Measurements from ENCODE around the gene ZNF423. TPM values are rescaled to one million over a fixed set of nuclear protein-coding genes. Genes with fewer than 3 reads are reported as not detected.

The ZNF423 gene
- total RNA-seq, 1 donor, result 11.6 TPM

DNA sequence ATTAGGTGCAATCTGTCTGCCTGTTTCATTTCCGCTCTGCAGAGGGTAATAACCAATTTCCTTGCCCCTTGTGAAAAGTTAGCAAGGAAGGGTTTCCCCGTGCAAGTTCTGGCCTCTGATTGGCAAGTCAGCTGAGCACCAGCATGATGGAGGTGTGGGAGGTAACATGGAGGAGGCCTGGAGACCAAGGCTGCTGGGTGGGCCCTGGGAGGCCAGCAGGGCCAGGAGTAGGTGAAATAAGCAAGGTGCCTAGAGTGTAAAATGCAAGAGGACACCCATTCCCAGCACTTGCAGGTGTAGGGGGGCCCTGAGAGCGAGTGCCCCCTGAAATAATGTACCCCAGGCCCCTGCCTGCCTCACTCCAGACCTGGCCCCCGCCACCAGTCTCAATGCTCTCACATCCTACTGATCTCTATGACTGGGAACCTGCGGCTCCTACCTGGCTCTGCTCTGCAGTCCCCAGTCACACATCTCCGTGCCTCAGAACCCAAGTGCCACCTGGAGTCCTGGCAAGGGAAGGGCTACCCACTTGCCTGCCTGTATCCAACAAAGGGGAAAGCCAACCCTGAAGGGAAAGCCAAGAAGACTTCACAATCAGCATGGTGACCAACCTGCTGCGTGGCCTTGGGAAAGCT, 366.1 kb downstream of the ZNF423 start:
- Histone ChIP-seq H3K27ac (ENCODE audit: low read depth, low read length) (no peak overlapping the region), H2AFZ (ENCODE audit: low read length) (no peak overlapping the region), H3K4me1 (ENCODE audit: insufficient read depth, low read length) (no peaks in the 10 kb centered on the region), H4K20me1 (ENCODE audit: insufficient read depth, low read length) (no peaks in the 10 kb centered on the region), H3K36me3 (ENCODE audit: insufficient read depth, low read length) (no peaks in the 10 kb centered on the region), H3K4me3 (ENCODE audit: insufficient read depth, low read length) (no peak overlapping the region), H3K79me2 (ENCODE audit: insufficient read depth, low read length) (no peaks in the 10 kb centered on the region), H3K9me3 (ENCODE audit: low read depth, low read length) (no peaks in the 10 kb centered on the region), H3K27me3 (ENCODE audit: insufficient read depth, low read length) (no peaks in the 10 kb centered on the region), H3K4me2 (ENCODE audit: insufficient read depth, low read length) (no peak overlapping the region)
- DNase-seq (ENCODE audit: insufficient read length, low spot score, missing footprints), result peak; percentile 68
- TF ChIP-seq, protein P1, sequence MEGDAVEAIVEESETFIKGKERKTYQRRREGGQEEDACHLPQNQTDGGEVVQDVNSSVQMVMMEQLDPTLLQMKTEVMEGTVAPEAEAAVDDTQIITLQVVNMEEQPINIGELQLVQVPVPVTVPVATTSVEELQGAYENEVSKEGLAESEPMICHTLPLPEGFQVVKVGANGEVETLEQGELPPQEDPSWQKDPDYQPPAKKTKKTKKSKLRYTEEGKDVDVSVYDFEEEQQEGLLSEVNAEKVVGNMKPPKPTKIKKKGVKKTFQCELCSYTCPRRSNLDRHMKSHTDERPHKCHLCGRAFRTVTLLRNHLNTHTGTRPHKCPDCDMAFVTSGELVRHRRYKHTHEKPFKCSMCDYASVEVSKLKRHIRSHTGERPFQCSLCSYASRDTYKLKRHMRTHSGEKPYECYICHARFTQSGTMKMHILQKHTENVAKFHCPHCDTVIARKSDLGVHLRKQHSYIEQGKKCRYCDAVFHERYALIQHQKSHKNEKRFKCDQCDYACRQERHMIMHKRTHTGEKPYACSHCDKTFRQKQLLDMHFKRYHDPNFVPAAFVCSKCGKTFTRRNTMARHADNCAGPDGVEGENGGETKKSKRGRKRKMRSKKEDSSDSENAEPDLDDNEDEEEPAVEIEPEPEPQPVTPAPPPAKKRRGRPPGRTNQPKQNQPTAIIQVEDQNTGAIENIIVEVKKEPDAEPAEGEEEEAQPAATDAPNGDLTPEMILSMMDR (IDR thresholded peaks at IDR 0.05; ENCODE audit: extremely low read depth, low read depth, low read length), result no peak

- H3K36me3 ChIP-seq (ENCODE audit: insufficient read depth, low read length), result no peaks in the 10 kb centered on the region
- H3K27me3 ChIP-seq (ENCODE audit: insufficient read depth, low read length), result no peaks in the 10 kb centered on the region
- no peak overlapping the region for H3K4me2 ChIP-seq (ENCODE audit: insufficient read depth, low read length)
- H3K4me3 ChIP-seq (ENCODE audit: insufficient read depth, low read length), result no peak overlapping the region
- DNase-seq (ENCODE audit: insufficient read length, low spot score, missing footprints), result peak; percentile 38
- no peaks in the 10 kb centered on the region for H3K9me3 ChIP-seq (ENCODE audit: low read depth, low read length)
- H3K4me1 ChIP-seq (ENCODE audit: insufficient read depth, low read length), result no peaks in the 10 kb centered on the region
- no peak overlapping the region for H3K27ac ChIP-seq (ENCODE audit: low read depth, low read length)
- TF ChIP-seq, protein P1 (IDR thresholded peaks at IDR 0.05; ENCODE audit: extremely low read depth, low read depth, low read length), result no peak
- no peaks in the 10 kb centered on the region for H4K20me1 ChIP-seq (ENCODE audit: insufficient read depth, low read length)
- H3K79me2 ChIP-seq (ENCODE audit: insufficient read depth, low read length), result no peaks in the 10 kb centered on the region
- no peak overlapping the region for H2AFZ ChIP-seq (ENCODE audit: low read length)
These were observed 367.0 kb downstream of the ZNF423 start for GRCh38 chr16:49488740-49489525.

GRCh38 chr16:49488336-49488735, 367.6 kb downstream of the ZNF423 start:
- H2AFZ ChIP-seq (ENCODE audit: low read length), result no peak overlapping the region

DNA sequence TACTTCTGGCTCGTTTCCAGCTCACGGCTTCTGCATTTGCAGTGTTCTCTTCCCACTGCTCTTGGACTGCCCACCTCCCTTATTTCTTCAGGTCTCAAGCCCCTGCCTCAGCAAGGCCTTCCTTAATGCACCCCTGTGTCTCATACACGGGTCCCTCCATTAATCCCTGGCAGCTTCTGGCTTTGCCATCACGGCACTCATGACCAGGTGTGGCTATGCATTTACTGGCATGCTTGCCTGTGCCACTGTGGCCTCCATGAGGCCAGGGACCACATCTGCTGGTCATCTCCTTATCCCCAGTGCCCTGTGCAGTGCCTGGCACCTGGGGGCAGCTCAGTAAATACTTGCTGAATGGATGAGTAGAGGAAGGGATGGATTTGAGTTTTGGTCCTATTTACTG, 368.2 kb downstream of the ZNF423 start:
- Histone ChIP-seq H3K79me2 (ENCODE audit: insufficient read depth, low read length) (no peaks in the 10 kb centered on the region), H3K36me3 (ENCODE audit: insufficient read depth, low read length) (no peaks in the 10 kb centered on the region), H3K27ac (ENCODE audit: low read depth, low read length) (no peak overlapping the region), H3K4me1 (ENCODE audit: insufficient read depth, low read length) (no peaks in the 10 kb centered on the region), H3K4me3 (ENCODE audit: insufficient read depth, low read length) (no peak overlapping the region), H2AFZ (ENCODE audit: low read length) (no peak overlapping the region), H3K4me2 (ENCODE audit: insufficient read depth, low read length) (no peak overlapping the region), H4K20me1 (ENCODE audit: insufficient read depth, low read length) (no peaks in the 10 kb centered on the region), H3K9me3 (ENCODE audit: low read depth, low read length) (no peaks in the 10 kb centered on the region), H3K27me3 (ENCODE audit: insufficient read depth, low read length) (peaks cover 4% of the 10 kb centered on the region)
- TF ChIP-seq, protein P1 (IDR thresholded peaks at IDR 0.05; ENCODE audit: extremely low read depth, low read depth, low read length), result no peak
- DNase-seq (ENCODE audit: insufficient read length, low spot score, missing footprints), result peak; percentile 45

More at GRCh38 chr16:49488336-49488735, 367.6 kb downstream of the ZNF423 start:
- Histone ChIP-seq H3K27me3 (ENCODE audit: insufficient read depth, low read length) (peaks cover 1% of the 10 kb centered on the region), H3K4me3 (ENCODE audit: insufficient read depth, low read length) (no peak overlapping the region), H3K79me2 (ENCODE audit: insufficient read depth, low read length) (no peaks in the 10 kb centered on the region), H3K27ac (ENCODE audit: low read depth, low read length) (no peak overlapping the region), H4K20me1 (ENCODE audit: insufficient read depth, low read length) (no peaks in the 10 kb centered on the region), H3K4me2 (ENCODE audit: insufficient read depth, low read length) (no peak overlapping the region), H3K4me1 (ENCODE audit: insufficient read depth, low read length) (no peaks in the 10 kb centered on the region), H3K36me3 (ENCODE audit: insufficient read depth, low read length) (no peaks in the 10 kb centered on the region), H3K9me3 (ENCODE audit: low read depth, low read length) (no peaks in the 10 kb centered on the region)
- peak; percentile 49 for DNase-seq (ENCODE audit: insufficient read length, low spot score, missing footprints)
- TF ChIP-seq, protein P1 (IDR thresholded peaks at IDR 0.05; ENCODE audit: extremely low read depth, low read depth, low read length), result no peak
